Caco-2 (cell line): ENCODE results near the gene NUMA1. TPM values are rescaled to one million over a fixed set of nuclear protein-coding genes. Genes with fewer than 3 reads are reported as not detected.

Experiments
- BruUV-seq: library from RNA; stranded (reverse); fragments of 400-500 nt; replicated peaks from 2 replicates; lab custom pipeline; 2021; lab: Mats Ljungman, UMichigan
- CTCF ChIA-PET: fragments of 300-600 bp; sonication (Branson Sonifier 250); formaldehyde crosslinking; loops from one replicate; lab custom pipeline; 2022; ENCODE audit warnings: antibody characterized with exemption; lab: Charles Lee
- POLR2A ChIA-PET: fragments of 300-600 bp; sonication (Branson Sonifier 250); formaldehyde crosslinking; loops from one replicate; lab custom pipeline; 2022; ENCODE audit warnings: antibody characterized with exemption; lab: Charles Lee
- DNase-seq, 2 experiments: peaks; one replicate each; pipeline versions ENCODE4 v3.0.0 to v3.0.0-alpha.2; 2020 to 2022
- H3K27me3 ChIP-seq: replicated peaks from 2 replicates; pipeline ENCODE4 v1.6.0; 2011; ENCODE audit warnings: low read length; ENCODE audit not compliant: control insufficient read depth, insufficient read depth
- H3K36me3 ChIP-seq: 2 replicates; pipeline ENCODE4 v1.5.1; 2011; ENCODE audit warnings: low read length; ENCODE audit not compliant: control insufficient read depth, insufficient read depth
- H3K4me1 ChIP-seq: fragments of 250-450 bp; sonication (Bioruptor Pico); 2 replicates; pipeline ENCODE4 v1.5.1; 2020; ENCODE audit warnings: mild to moderate bottlenecking
- H3K4me3 ChIP-seq: 2 replicates; pipeline ENCODE4 v1.5.1; 2011; ENCODE audit warnings: low read depth, mild to moderate bottlenecking, control low read depth, low read length
- H3K9me3 ChIP-seq: fragments of 250-450 bp; sonication (Bioruptor Pico); 2 replicates; pipeline ENCODE4 v1.5.1; 2020; ENCODE audit warnings: mild to moderate bottlenecking, moderate library complexity
- H3K27ac Mint-ChIP-seq: one replicate; pipeline ENCODE4 v1.8.0; 2022; ENCODE audit warnings: mixed read lengths; ENCODE audit not compliant: unreplicated experiment
- H3K27me3 Mint-ChIP-seq: one replicate; pipeline ENCODE4 v1.8.0; 2022; ENCODE audit warnings: mixed read lengths; ENCODE audit not compliant: insufficient read depth, unreplicated experiment
- H3K36me3 Mint-ChIP-seq: one replicate; pipeline ENCODE4 v1.8.0; 2022; ENCODE audit warnings: mild to moderate bottlenecking, mixed read lengths; ENCODE audit not compliant: insufficient read depth, unreplicated experiment
- H3K4me1 Mint-ChIP-seq: one replicate; pipeline ENCODE4 v1.8.0; 2022; ENCODE audit warnings: low read depth, mixed read lengths; ENCODE audit not compliant: unreplicated experiment
- H3K4me3 Mint-ChIP-seq: one replicate; pipeline ENCODE4 v1.8.0; 2022; ENCODE audit warnings: mild to moderate bottlenecking, moderate library complexity, mixed read lengths; ENCODE audit not compliant: unreplicated experiment
- H3K9me3 Mint-ChIP-seq: one replicate; pipeline ENCODE4 v1.8.0; 2022; ENCODE audit warnings: mixed read lengths; ENCODE audit not compliant: unreplicated experiment
- intact Hi-C: fragments of 100-400 bp; cut with micrococcal nuclease; formaldehyde crosslinking; loops from one replicate; pipeline ENCODE4 v1.10.0; 2022; ENCODE audit not compliant: unreplicated experiment
- total RNA-seq: library from RNA; stranded (reverse); gene quantifications from 2 replicates; pipeline ENCODE4 v1.2.3, GENCODE V29; 2022
- TF ChIP-seq, protein P1 (sequence below), 2 experiments: fragments of 200-600 bp in 1 of 2; IDR thresholded peaks; 1 replicate in 1 of 2; 2 replicates in 1 of 2; pipeline versions ENCODE4 v1.5.1 to v1.8.0; 2011 to 2022; ENCODE audit warnings: antibody characterized with exemption in 1 of 2, control low read depth in 1 of 2, inconsistent platforms in 1 of 2, low read depth in 1 of 2, low read length in 1 of 2, mild to moderate bottlenecking in 1 of 2, moderate library complexity in 1 of 2; ENCODE audit not compliant: insufficient read depth in 1 of 2, severe bottlenecking in 1 of 2, unreplicated experiment in 1 of 2

The NUMA1 gene
- total RNA-seq, 1 experiment from 2014 or later, result 190 TPM

DNA sequence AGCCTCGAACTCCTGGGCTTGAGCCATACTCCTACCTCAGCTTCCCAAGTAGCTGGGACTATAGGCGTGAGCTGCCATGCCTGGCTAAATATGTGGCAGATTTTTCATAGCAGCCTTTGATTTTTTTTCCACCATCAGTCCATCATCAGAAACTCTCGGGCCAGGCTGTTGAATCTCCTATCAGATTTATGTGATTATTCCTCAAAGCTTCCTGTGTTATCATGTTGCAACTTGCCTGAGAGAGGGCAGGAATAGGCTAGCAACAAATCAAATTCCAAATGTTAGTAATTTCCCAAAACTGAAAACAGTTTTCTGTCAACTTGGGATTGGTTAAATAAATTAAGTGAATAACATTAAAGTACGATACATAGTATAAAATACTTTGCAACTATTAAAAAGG is 3.7 kb upstream of the NUMA1 start:
- intact Hi-C loops, result loop anchor here (5.0 kb wide), 1 partner anchor 348 kb away; the partner anchor contains the start of gene CLPB
- POLR2A ChIA-PET, result no interaction called here

GRCh38 chr11:72083414-72083813 is 3.1 kb upstream of the NUMA1 start:
- POLR2A ChIA-PET, result no interaction called here
- Histone ChIP-seq H3K36me3 (no peaks in the 10 kb centered on the region), H3K9me3 (no peaks in the 10 kb centered on the region), H3K4me1 (peaks cover 18% of the 10 kb centered on the region), H3K4me3 (no peak overlapping the region), H3K27me3 (no peaks in the 10 kb centered on the region)
- intact Hi-C loops, result loop anchor here (5.0 kb wide), 1 partner anchor 349 kb away; the partner anchor contains the start of gene CLPB
- Mint-ChIP-seq H3K4me3 (no peak overlapping the region), H3K36me3 (peaks cover 11% of the 10 kb centered on the region), H3K4me1 (peaks cover 27% of the 10 kb centered on the region), H3K27me3 (no peaks in the 10 kb centered on the region), H3K9me3 (no peaks in the 10 kb centered on the region), H3K27ac (no peak overlapping the region)
- TF ChIP-seq, protein P1, sequence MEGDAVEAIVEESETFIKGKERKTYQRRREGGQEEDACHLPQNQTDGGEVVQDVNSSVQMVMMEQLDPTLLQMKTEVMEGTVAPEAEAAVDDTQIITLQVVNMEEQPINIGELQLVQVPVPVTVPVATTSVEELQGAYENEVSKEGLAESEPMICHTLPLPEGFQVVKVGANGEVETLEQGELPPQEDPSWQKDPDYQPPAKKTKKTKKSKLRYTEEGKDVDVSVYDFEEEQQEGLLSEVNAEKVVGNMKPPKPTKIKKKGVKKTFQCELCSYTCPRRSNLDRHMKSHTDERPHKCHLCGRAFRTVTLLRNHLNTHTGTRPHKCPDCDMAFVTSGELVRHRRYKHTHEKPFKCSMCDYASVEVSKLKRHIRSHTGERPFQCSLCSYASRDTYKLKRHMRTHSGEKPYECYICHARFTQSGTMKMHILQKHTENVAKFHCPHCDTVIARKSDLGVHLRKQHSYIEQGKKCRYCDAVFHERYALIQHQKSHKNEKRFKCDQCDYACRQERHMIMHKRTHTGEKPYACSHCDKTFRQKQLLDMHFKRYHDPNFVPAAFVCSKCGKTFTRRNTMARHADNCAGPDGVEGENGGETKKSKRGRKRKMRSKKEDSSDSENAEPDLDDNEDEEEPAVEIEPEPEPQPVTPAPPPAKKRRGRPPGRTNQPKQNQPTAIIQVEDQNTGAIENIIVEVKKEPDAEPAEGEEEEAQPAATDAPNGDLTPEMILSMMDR (IDR thresholded peaks at IDR 0.05; ENCODE audit: insufficient read depth in 1 of 2, low read depth in 1 of 2, low read length in 1 of 2, severe bottlenecking in 1 of 2, unreplicated experiment in 1 of 2), result no peak
- no peak for DNase-seq
- CTCF ChIA-PET, result interaction anchor here (4.7 kb wide), 1 partner anchor 58 kb away, joined by 43 read pairs; no protein-coding TSS in a partner anchor
- BruUV-seq, result no TSS peak

More for the DNA sequence above, 3.7 kb upstream of the NUMA1 start:
- BruUV-seq, result no TSS peak
- TF ChIP-seq, protein P1 (IDR thresholded peaks at IDR 0.05; ENCODE audit: insufficient read depth in 1 of 2, low read depth in 1 of 2, low read length in 1 of 2, severe bottlenecking in 1 of 2, unreplicated experiment in 1 of 2), result no peak
- Mint-ChIP-seq H3K4me1 (peaks cover 22% of the 10 kb centered on the region), H3K9me3 (no peaks in the 10 kb centered on the region), H3K36me3 (peaks cover 11% of the 10 kb centered on the region), H3K27ac (no peak overlapping the region), H3K4me3 (no peak overlapping the region), H3K27me3 (no peaks in the 10 kb centered on the region)
- Histone ChIP-seq H3K36me3 (no peaks in the 10 kb centered on the region), H3K4me3 (no peak overlapping the region), H3K27me3 (no peaks in the 10 kb centered on the region), H3K4me1 (peaks cover 12% of the 10 kb centered on the region), H3K9me3 (no peaks in the 10 kb centered on the region)
- DNase-seq, result no peak
- CTCF ChIA-PET, result interaction anchor here (4.7 kb wide), 1 partner anchor 59 kb away, joined by 43 read pairs; no protein-coding TSS in a partner anchor

DNA sequence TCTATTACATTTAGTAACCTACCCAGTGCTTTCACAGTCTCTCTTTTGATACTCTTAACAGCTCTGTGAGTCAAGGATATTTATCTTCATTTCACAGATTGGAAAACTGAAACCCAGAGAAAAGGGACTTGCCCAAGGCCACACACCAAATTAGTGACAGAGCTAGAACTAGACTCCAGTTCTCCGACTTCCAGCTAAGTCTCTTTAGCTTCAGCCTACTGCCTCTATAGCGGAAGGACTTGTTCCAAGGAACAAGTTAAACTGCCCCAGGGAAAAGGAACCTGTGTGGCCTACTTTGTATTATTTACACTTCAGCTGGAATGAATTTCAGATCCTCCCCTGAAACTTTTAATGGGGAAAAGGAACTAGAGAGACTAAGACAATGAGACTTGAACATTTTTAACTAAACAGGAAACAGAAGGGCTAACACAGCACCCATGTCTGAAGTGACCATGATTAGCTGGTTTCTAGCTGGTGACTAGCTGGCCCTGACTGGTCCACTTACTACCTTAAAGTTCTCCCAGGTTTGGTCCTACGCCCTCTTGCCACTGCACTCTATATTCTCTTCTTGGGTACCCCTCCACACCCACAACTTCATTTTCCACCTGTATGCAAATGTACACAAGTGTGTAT is 1.6 kb upstream of the NUMA1 start:
- H3K27ac Mint-ChIP-seq, result peak overlapping the region; percentile 99
- no peaks in the 10 kb centered on the region for H3K27me3 Mint-ChIP-seq
- ChIA-PET CTCF (interaction anchor here (1.2 to 1.7 kb wide), 2 partner anchors 10 to 57 kb away, joined by 10 to 16 read pairs; no protein-coding TSS in a partner anchor), POLR2A (interaction anchor here (0.5 to 2.0 kb wide), 4 partner anchors 25 to 275 kb away, joined by 3 to 15 read pairs (median 9); partner anchors contain the start of gene ANAPC15)
- no peaks in the 10 kb centered on the region for H3K9me3 ChIP-seq
- no peaks in the 10 kb centered on the region for H3K27me3 ChIP-seq
- no peaks in the 10 kb centered on the region for H3K9me3 Mint-ChIP-seq
- H3K4me1 Mint-ChIP-seq, result peaks cover 28% of the 10 kb centered on the region
- TF ChIP-seq, protein P1 (IDR thresholded peaks at IDR 0.05; ENCODE audit: insufficient read depth in 1 of 2, low read depth in 1 of 2, low read length in 1 of 2, severe bottlenecking in 1 of 2, unreplicated experiment in 1 of 2), result no peak
- intact Hi-C loops, result loop anchor here (2.0 to 5.0 kb wide), 2 partner anchors 57 to 350 kb away; partner anchors contain the start of gene CLPB
- H3K36me3 Mint-ChIP-seq, result peaks cover 11% of the 10 kb centered on the region
- peak in 1 of 2 experiments; percentile 51 for DNase-seq
- no peak overlapping the region for H3K4me3 ChIP-seq
- no TSS peak for BruUV-seq
- H3K4me1 ChIP-seq, result peaks cover 19% of the 10 kb centered on the region
- H3K4me3 Mint-ChIP-seq, result peak overlapping the region; percentile 86
- no peaks in the 10 kb centered on the region for H3K36me3 ChIP-seq
